ENCODE measurements around the gene REV1. TPM values are rescaled to one million over a fixed set of nuclear protein-coding genes. Genes with fewer than 3 reads are reported as not detected.

Gene REV1
- total RNA-seq, 1 donor from 2014 or later = 42.8 TPM

DNA sequence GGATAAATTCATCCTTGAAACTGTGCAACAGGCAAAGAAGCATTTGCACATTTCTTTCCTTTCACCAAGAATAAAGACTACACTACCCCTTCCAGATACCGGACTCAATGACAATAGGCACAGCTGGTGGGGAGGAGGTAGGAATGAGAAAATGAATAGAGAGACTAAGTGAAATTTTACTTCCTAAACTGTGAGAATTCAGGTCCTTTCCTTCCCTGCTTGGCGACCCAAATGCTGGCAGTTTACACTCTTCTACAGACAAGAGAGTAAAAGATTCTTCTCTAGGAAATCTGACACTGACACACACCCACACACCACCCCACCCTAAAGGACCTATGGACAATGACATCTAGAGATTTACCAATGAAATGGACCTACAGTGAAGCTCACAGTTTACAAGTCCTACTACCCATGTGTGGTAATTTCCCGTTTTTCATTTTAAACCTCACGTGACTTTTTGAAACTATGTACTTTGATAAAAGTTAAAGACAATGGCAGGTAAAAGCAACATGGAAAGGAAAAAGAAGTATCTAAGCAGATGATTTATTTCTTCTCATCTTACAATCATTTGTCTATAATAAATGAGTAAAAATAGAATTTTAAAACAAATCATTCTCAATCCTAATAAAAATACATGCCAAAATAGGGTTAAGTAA lies 27.9 kb downstream of the REV1 start:
- no peaks in the 10 kb centered on the region for H3K9me3 ChIP-seq (replicated peaks)
- intact Hi-C loops (cut with micrococcal nuclease) = no loop called here
- no peak for TF ChIP-seq CTCF (IDR thresholded peaks at IDR 0.05; ENCODE audit: borderline replicate concordance)
- no peak overlapping the region for H3K27ac ChIP-seq (replicated peaks)
- DNase-seq = no peak
- H3K4me1 ChIP-seq = peaks cover 18% of the 10 kb centered on the region
- H3K27me3 ChIP-seq (ENCODE audit: low read depth) = no peaks in the 10 kb centered on the region
- H3K36me3 ChIP-seq = peaks cover 57% of the 10 kb centered on the region
- no peak overlapping the region for H3K4me3 ChIP-seq

- Histone ChIP-seq H3K27ac (replicated peaks) (no peak overlapping the region), H3K27me3 (ENCODE audit: low read depth) (no peaks in the 10 kb centered on the region), H3K4me3 (no peak overlapping the region), H3K36me3 (peaks cover 77% of the 10 kb centered on the region), H3K4me1 (peaks cover 13% of the 10 kb centered on the region), H3K9me3 (replicated peaks) (no peaks in the 10 kb centered on the region)
- TF ChIP-seq CTCF (IDR thresholded peaks at IDR 0.05; ENCODE audit: borderline replicate concordance) = no peak
- intact Hi-C loops (cut with micrococcal nuclease) = no loop called here
- DNase-seq = no peak
Measured at GRCh38 chr2:99458529-99458928, 31.3 kb downstream of the REV1 start.

- DNase-seq = no peak
- intact Hi-C loops (cut with micrococcal nuclease) = no loop called here
- Histone ChIP-seq H3K4me3 (no peak overlapping the region), H3K36me3 (peaks cover 50% of the 10 kb centered on the region), H3K9me3 (replicated peaks) (no peaks in the 10 kb centered on the region), H3K27ac (replicated peaks) (no peak overlapping the region), H3K4me1 (peaks cover 56% of the 10 kb centered on the region), H3K27me3 (ENCODE audit: low read depth) (no peaks in the 10 kb centered on the region)
- TF ChIP-seq CTCF (IDR thresholded peaks at IDR 0.05; ENCODE audit: borderline replicate concordance) = no peak
Measured at GRCh38 chr2:99451686-99452085, 38.1 kb downstream of the REV1 start.

GRCh38 chr2:99451280-99451679 lies 38.5 kb downstream of the REV1 start:
- intact Hi-C loops (cut with micrococcal nuclease) = no loop called here
- Histone ChIP-seq H3K27ac (replicated peaks) (no peak overlapping the region), H3K4me3 (no peak overlapping the region)

DNA sequence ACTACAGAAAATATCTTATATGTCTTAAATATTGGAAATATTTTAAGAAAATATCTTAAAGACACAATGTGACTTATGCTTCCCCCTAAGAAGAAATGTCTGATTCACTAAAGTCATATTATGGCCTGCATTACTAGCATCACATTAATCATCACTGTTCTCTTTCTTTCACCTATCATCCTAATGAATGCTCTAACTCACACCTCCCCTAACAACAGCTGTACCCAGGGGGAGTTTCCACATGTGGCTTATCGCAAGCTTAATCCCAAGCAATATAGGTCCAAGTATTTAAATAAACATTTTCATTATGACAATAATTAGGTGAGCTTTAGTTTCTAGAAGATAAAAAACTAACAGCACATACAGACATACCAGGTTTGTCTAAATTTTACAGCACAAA lies 39.6 kb downstream of the REV1 start:
- Histone ChIP-seq H3K36me3 (peaks cover 37% of the 10 kb centered on the region), H3K4me3 (no peak overlapping the region), H3K9me3 (replicated peaks) (no peaks in the 10 kb centered on the region)

More at GRCh38 chr2:99451280-99451679, 38.5 kb downstream of the REV1 start:
- no peak for DNase-seq
- H3K36me3 ChIP-seq = peaks cover 46% of the 10 kb centered on the region
- H3K4me1 ChIP-seq = peaks cover 52% of the 10 kb centered on the region
- TF ChIP-seq CTCF (IDR thresholded peaks at IDR 0.05; ENCODE audit: borderline replicate concordance) = no peak
- no peaks in the 10 kb centered on the region for H3K27me3 ChIP-seq (ENCODE audit: low read depth)
- no peaks in the 10 kb centered on the region for H3K9me3 ChIP-seq (replicated peaks)

More for the DNA sequence above, 39.6 kb downstream of the REV1 start:
- no peak for TF ChIP-seq CTCF (IDR thresholded peaks at IDR 0.05; ENCODE audit: borderline replicate concordance)
- intact Hi-C loops (cut with micrococcal nuclease) = no loop called here
- Histone ChIP-seq H3K4me1 (peaks cover 46% of the 10 kb centered on the region), H3K27me3 (ENCODE audit: low read depth) (no peaks in the 10 kb centered on the region), H3K27ac (replicated peaks) (no peak overlapping the region)
- DNase-seq = no peak

Data from left ventricle myocardium inferior (tissue), 1 donor.